Measurements from ENCODE around the gene POLR3K.

POLR3K gene

GRCh38 chr16:71540-72401, 18.4 kb upstream of the POLR3K start:
- no peak overlapping the region for H3K9ac ChIP-seq (ENCODE audit: low read depth, low read length)
- H3K4me3 ChIP-seq (ENCODE audit: low read depth, low read length) = peak overlapping the region; percentile 69
- H3K36me3 ChIP-seq (ENCODE audit: control insufficient read depth, insufficient read depth, low read length) = no peaks in the 10 kb centered on the region
- H3K9me3 ChIP-seq (ENCODE audit: control insufficient read depth, insufficient read depth, low read length) = no peaks in the 10 kb centered on the region
- H3K4me1 ChIP-seq (ENCODE audit: control insufficient read depth, insufficient read depth, low read length) = peaks cover 44% of the 10 kb centered on the region
- no peaks in the 10 kb centered on the region for H3K27me3 ChIP-seq (ENCODE audit: control insufficient read depth, insufficient read depth, low read length)
- H3K27ac ChIP-seq (ENCODE audit: low read depth, low read length) = peak overlapping the region; percentile 79

GRCh38 chr16:71210-71539, 17.8 kb upstream of the POLR3K start:
- Histone ChIP-seq H3K9me3 (ENCODE audit: control insufficient read depth, insufficient read depth, low read length) (no peaks in the 10 kb centered on the region), H3K27ac (ENCODE audit: low read depth, low read length) (peak overlapping the region; percentile 79), H3K9ac (ENCODE audit: low read depth, low read length) (no peak overlapping the region), H3K36me3 (ENCODE audit: control insufficient read depth, insufficient read depth, low read length) (no peaks in the 10 kb centered on the region), H3K4me3 (ENCODE audit: low read depth, low read length) (peak overlapping the region; percentile 69), H3K4me1 (ENCODE audit: control insufficient read depth, insufficient read depth, low read length) (peaks cover 38% of the 10 kb centered on the region), H3K27me3 (ENCODE audit: control insufficient read depth, insufficient read depth, low read length) (no peaks in the 10 kb centered on the region)

- H3K9ac ChIP-seq (ENCODE audit: low read depth, low read length) = no peak overlapping the region
- H3K9me3 ChIP-seq (ENCODE audit: control insufficient read depth, insufficient read depth, low read length) = no peaks in the 10 kb centered on the region
- peaks cover 21% of the 10 kb centered on the region for H3K4me1 ChIP-seq (ENCODE audit: control insufficient read depth, insufficient read depth, low read length)
- H3K36me3 ChIP-seq (ENCODE audit: control insufficient read depth, insufficient read depth, low read length) = 0 out of 2 replicates have a peak, but pooled peaks cover 4% of the 10 kb centered on the region
- H3K27ac ChIP-seq (ENCODE audit: low read depth, low read length) = no peak overlapping the region
- no peaks in the 10 kb centered on the region for H3K27me3 ChIP-seq (ENCODE audit: control insufficient read depth, insufficient read depth, low read length)
- H3K4me3 ChIP-seq (ENCODE audit: low read depth, low read length) = no peak overlapping the region
Measured at GRCh38 chr16:69181-69580, 15.8 kb upstream of the POLR3K start.

GRCh38 chr16:67884-68789, 14.7 kb upstream of the POLR3K start:
- H3K9me3 ChIP-seq (ENCODE audit: control insufficient read depth, insufficient read depth, low read length) = no peaks in the 10 kb centered on the region
- H3K9ac ChIP-seq (ENCODE audit: low read depth, low read length) = no peak overlapping the region
- H3K36me3 ChIP-seq (ENCODE audit: control insufficient read depth, insufficient read depth, low read length) = peaks cover 15% of the 10 kb centered on the region
- no peaks in the 10 kb centered on the region for H3K27me3 ChIP-seq (ENCODE audit: control insufficient read depth, insufficient read depth, low read length)
- H3K27ac ChIP-seq (ENCODE audit: low read depth, low read length) = no peak overlapping the region
- no peak overlapping the region for H3K4me3 ChIP-seq (ENCODE audit: low read depth, low read length)
- peaks cover 11% of the 10 kb centered on the region for H3K4me1 ChIP-seq (ENCODE audit: control insufficient read depth, insufficient read depth, low read length)

- Histone ChIP-seq H3K27me3 (ENCODE audit: control insufficient read depth, insufficient read depth, low read length) (no peaks in the 10 kb centered on the region), H3K4me3 (ENCODE audit: low read depth, low read length) (no peak overlapping the region), H3K36me3 (ENCODE audit: control insufficient read depth, insufficient read depth, low read length) (peaks cover 21% of the 10 kb centered on the region), H3K9me3 (ENCODE audit: control insufficient read depth, insufficient read depth, low read length) (no peaks in the 10 kb centered on the region), H3K9ac (ENCODE audit: low read depth, low read length) (no peak overlapping the region), H3K27ac (ENCODE audit: low read depth, low read length) (no peak overlapping the region), H3K4me1 (ENCODE audit: control insufficient read depth, insufficient read depth, low read length) (peaks cover 6% of the 10 kb centered on the region; the same call in 1 of the 2 replicates)
Measured at GRCh38 chr16:67183-67791, 13.9 kb upstream of the POLR3K start.

- H3K27me3 ChIP-seq (ENCODE audit: control insufficient read depth, insufficient read depth, low read length) = no peaks in the 10 kb centered on the region
- peaks cover 24% of the 10 kb centered on the region for H3K36me3 ChIP-seq (ENCODE audit: control insufficient read depth, insufficient read depth, low read length)
- H3K4me3 ChIP-seq (ENCODE audit: low read depth, low read length) = no peak overlapping the region
- H3K4me1 ChIP-seq (ENCODE audit: control insufficient read depth, insufficient read depth, low read length) = peaks cover 6% of the 10 kb centered on the region; the same call in 1 of the 2 replicates
- no peaks in the 10 kb centered on the region for H3K9me3 ChIP-seq (ENCODE audit: control insufficient read depth, insufficient read depth, low read length)
- no peak overlapping the region for H3K27ac ChIP-seq (ENCODE audit: low read depth, low read length)
- no peak overlapping the region for H3K9ac ChIP-seq (ENCODE audit: low read depth, low read length)
Measured at GRCh38 chr16:66309-67182, 13.1 kb upstream of the POLR3K start.

GRCh38 chr16:65745-66144, 12.3 kb upstream of the POLR3K start:
- Histone ChIP-seq H3K27ac (ENCODE audit: low read depth, low read length) (no peak overlapping the region), H3K9ac (ENCODE audit: low read depth, low read length) (no peak overlapping the region), H3K36me3 (ENCODE audit: control insufficient read depth, insufficient read depth, low read length) (peaks cover 27% of the 10 kb centered on the region)

GRCh38 chr16:64914-65255, 11.5 kb upstream of the POLR3K start:
- H3K27me3 ChIP-seq (ENCODE audit: control insufficient read depth, insufficient read depth, low read length) = no peaks in the 10 kb centered on the region
- H3K9ac ChIP-seq (ENCODE audit: low read depth, low read length) = no peak overlapping the region
- H3K9me3 ChIP-seq (ENCODE audit: control insufficient read depth, insufficient read depth, low read length) = no peaks in the 10 kb centered on the region
- no peaks in the 10 kb centered on the region for H3K4me1 ChIP-seq (ENCODE audit: control insufficient read depth, insufficient read depth, low read length)
- H3K27ac ChIP-seq (ENCODE audit: low read depth, low read length) = no peak overlapping the region
- no peak overlapping the region for H3K4me3 ChIP-seq (ENCODE audit: low read depth, low read length)
- H3K36me3 ChIP-seq (ENCODE audit: control insufficient read depth, insufficient read depth, low read length) = peaks cover 34% of the 10 kb centered on the region

More at GRCh38 chr16:65745-66144, 12.3 kb upstream of the POLR3K start:
- Histone ChIP-seq H3K9me3 (ENCODE audit: control insufficient read depth, insufficient read depth, low read length) (no peaks in the 10 kb centered on the region), H3K27me3 (ENCODE audit: control insufficient read depth, insufficient read depth, low read length) (no peaks in the 10 kb centered on the region), H3K4me3 (ENCODE audit: low read depth, low read length) (no peak overlapping the region), H3K4me1 (ENCODE audit: control insufficient read depth, insufficient read depth, low read length) (0 out of 2 replicates have a peak, but pooled peaks cover under 1% of the 10 kb centered on the region)

- peaks cover 40% of the 10 kb centered on the region for H3K36me3 ChIP-seq (ENCODE audit: control insufficient read depth, insufficient read depth, low read length)
Measured at GRCh38 chr16:63998-64913, 10.8 kb upstream of the POLR3K start.

More at GRCh38 chr16:63998-64913, 10.8 kb upstream of the POLR3K start:
- H3K27ac ChIP-seq (ENCODE audit: low read depth, low read length) = no peak overlapping the region
- no peaks in the 10 kb centered on the region for H3K4me1 ChIP-seq (ENCODE audit: control insufficient read depth, insufficient read depth, low read length)
- no peaks in the 10 kb centered on the region for H3K9me3 ChIP-seq (ENCODE audit: control insufficient read depth, insufficient read depth, low read length)
- H3K4me3 ChIP-seq (ENCODE audit: low read depth, low read length) = no peak overlapping the region
- no peaks in the 10 kb centered on the region for H3K27me3 ChIP-seq (ENCODE audit: control insufficient read depth, insufficient read depth, low read length)
- no peak overlapping the region for H3K9ac ChIP-seq (ENCODE audit: low read depth, low read length)
